ENCODE measurements around the gene DENND4A.

The DENND4A gene

DNA sequence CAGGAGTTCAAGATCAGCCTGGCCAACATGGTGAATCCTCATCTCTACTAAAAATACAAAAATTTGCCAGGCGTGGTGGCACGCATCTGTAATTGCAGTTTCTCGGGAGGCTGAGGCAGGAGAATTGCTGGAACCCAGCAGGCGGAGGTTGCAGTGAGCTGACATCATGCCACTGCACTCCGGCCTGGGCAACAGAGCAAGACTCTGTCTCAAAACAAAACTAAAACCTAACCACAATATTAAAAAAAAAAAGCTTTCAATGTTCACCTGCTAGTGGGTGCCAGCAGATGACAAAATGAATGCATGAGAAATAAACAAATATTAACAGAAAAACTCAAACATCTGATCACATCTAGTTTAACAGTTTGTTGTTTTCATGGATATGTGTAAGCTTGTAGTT, 161.3 kb downstream of the DENND4A start:
- TF ChIP-seq, protein P1, sequence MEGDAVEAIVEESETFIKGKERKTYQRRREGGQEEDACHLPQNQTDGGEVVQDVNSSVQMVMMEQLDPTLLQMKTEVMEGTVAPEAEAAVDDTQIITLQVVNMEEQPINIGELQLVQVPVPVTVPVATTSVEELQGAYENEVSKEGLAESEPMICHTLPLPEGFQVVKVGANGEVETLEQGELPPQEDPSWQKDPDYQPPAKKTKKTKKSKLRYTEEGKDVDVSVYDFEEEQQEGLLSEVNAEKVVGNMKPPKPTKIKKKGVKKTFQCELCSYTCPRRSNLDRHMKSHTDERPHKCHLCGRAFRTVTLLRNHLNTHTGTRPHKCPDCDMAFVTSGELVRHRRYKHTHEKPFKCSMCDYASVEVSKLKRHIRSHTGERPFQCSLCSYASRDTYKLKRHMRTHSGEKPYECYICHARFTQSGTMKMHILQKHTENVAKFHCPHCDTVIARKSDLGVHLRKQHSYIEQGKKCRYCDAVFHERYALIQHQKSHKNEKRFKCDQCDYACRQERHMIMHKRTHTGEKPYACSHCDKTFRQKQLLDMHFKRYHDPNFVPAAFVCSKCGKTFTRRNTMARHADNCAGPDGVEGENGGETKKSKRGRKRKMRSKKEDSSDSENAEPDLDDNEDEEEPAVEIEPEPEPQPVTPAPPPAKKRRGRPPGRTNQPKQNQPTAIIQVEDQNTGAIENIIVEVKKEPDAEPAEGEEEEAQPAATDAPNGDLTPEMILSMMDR (IDR thresholded peaks at IDR 0.05; ENCODE audit: low read depth, low read length, missing control alignments), result no peak
- no peak overlapping the region for H3K4me3 ChIP-seq (ENCODE audit: low read depth, low read length)
- DNase-seq (ENCODE audit: low read depth), result no peak

DNA sequence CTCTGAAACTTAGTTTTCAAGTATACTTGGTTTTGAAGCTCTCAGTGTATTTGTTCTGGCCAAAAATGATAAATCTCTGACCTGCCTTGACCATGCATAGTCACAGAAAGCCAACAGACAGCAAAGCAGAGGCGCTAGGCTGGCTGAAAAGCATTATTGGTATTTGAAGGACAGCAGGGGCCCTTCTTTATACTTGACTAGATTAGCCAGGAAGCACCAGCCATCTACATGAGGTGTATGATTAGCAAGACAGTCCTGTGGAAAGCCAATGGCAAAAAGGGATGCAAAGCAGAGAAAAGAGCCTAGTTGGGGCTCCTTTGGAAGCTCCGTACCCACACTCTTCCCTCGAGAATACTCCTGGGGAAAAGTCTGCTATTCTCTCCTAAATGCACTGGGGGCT, 162.5 kb downstream of the DENND4A start:
- no peak for DNase-seq (ENCODE audit: low read depth)
- no peak overlapping the region for H3K4me3 ChIP-seq (ENCODE audit: low read depth, low read length)
- TF ChIP-seq, protein P1 (IDR thresholded peaks at IDR 0.05; ENCODE audit: low read depth, low read length, missing control alignments), result no peak

DNA sequence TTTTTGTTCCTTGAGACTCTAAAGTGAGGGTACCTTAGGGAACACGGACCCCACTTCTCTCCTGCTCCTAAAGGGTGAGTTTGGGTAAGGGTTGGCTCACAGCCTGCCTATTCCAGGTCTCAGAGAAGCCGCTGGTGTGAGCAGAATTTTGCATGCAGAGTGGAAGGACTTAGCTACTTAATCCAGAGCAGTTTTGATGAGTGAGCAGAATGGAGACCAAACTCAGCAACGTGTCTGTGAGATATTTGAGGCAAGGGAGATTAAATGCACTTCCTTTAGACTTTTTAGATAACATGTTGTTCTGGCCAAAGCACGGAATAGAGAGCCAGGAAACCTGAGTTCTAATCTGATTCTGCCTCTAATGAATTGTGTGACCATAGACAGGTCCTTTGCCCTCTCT, 165.2 kb downstream of the DENND4A start:
- TF ChIP-seq, protein P1 (IDR thresholded peaks at IDR 0.05; ENCODE audit: low read depth, low read length, missing control alignments), result no peak
- H3K4me3 ChIP-seq (ENCODE audit: low read depth, low read length), result no peak overlapping the region
- no peak for DNase-seq (ENCODE audit: low read depth)

DNA sequence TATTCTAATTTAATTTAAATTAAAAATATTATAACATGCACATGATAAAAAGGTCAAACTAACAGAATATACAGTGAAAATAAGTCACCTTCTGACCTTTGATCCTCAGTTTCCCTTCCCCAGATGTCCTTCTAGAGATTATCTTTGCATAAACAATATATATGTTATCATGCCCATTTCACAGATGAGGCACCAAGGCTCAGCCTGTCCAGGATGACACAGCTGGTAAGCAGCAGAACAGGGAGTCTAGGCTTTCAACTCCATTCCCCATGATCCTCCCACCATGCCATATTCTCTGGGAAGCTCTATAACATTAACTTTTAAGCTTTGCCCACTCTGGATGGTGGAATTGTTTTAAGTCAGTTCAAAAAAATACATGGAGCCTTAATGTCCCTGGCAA, 169.0 kb downstream of the DENND4A start:
- no peak for DNase-seq (ENCODE audit: low read depth)

DNA sequence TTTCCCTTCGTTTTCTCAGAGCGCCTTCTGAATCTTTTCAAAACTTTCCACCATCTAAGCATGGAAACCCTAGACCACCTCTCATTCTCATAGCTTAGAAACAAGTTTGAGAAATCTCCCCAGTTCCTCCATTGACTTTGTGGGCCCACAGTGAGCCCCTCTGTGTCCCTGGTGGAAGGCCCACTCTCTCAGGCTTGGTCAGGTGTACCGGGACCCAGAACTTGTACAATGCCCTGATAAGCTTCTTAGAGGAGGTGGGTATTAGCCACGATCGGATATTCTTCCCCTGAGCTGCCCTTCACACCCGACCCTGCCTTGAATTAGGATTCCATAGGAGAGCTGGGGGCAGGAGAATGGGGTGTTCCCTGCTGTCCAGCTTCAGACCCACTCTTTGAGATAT, 170.5 kb downstream of the DENND4A start, which contains the start of gene SLC24A1:
Gene SLC24A1 (plus strand): TSS at position 301 of the 400 bp plus-strand sequence. CDS start 2,143 bp downstream, outside the sequence.
- DNase-seq (ENCODE audit: low read depth), result no peak
- TF ChIP-seq, protein P1 (IDR thresholded peaks at IDR 0.05; ENCODE audit: low read depth, low read length, missing control alignments), result no peak
- H3K4me3 ChIP-seq (ENCODE audit: low read depth, low read length), result no peak within 1 kb of the TSS

More for the DNA sequence above, 169.0 kb downstream of the DENND4A start:
- no peak overlapping the region for H3K4me3 ChIP-seq (ENCODE audit: low read depth, low read length)
- TF ChIP-seq, protein P1 (IDR thresholded peaks at IDR 0.05; ENCODE audit: low read depth, low read length, missing control alignments), result no peak

DNA sequence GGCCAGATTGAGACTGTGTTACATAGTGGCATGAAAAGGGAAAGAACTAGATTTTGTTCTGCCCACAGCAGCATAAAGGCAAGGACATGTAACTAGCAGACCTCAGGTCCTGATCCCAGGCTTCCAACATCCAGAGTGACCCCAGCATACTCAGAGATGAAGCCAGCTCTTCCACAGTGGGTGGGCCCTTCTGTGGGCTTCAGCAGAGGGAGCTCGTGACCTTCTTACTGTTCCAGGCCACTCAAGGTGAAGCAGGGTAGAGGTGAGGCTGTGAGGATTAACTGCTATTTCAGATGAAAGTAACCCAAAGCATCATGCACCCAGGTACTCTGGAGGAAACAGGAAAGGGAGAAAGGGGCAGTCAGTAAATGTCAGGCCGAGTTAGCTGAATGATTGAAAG, 171.3 kb downstream of the DENND4A start:
- no peak for DNase-seq (ENCODE audit: low read depth)
- TF ChIP-seq, protein P1 (IDR thresholded peaks at IDR 0.05; ENCODE audit: low read depth, low read length, missing control alignments), result no peak
- H3K4me3 ChIP-seq (ENCODE audit: low read depth, low read length), result no peak overlapping the region

DNA sequence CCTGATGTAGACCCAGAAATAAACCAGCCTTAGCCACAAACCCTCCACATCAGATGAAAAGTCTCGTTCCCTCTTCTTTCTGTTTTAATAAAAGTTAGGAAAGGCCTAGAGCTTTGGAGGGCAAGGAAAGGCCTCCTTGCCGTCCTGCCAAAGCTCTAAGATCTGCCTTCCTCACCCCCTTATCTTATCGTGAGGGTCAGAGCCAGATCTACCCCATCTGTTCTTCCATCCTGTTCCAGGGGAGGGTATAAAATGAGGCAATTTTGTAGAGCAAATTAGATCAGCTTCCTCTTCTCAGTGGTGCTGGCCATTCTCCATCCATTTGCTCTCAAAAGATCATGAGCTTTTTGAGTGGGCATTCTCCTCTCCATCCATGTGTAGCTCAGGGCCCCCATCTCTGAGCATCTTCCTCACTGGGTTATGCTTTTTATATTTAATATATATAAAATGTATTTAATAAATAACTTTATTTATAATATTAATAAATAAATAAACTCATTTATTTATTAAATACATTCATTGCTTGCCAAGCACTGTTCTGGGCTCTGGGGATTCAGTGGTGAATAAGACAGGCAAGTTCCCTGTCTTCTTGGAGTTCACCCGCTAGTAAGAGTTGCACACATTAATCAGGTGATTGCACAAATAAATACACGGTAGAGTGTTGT, 172.3 kb downstream of the DENND4A start:
- TF ChIP-seq, protein P1 (IDR thresholded peaks at IDR 0.05; ENCODE audit: low read depth, low read length, missing control alignments), result no peak
- DNase-seq (ENCODE audit: low read depth), result no peak
- H3K4me3 ChIP-seq (ENCODE audit: low read depth, low read length), result no peak overlapping the region
